NB4 (cell line): ENCODE results near the gene NPAS3.

ENCODE experiments used
- DNase-seq: peaks from one replicate; pipeline ENCODE4 v3.0.0; 2010; ENCODE audit warnings: low read depth
- H3K4me3 ChIP-seq: one replicate; pipeline ENCODE4 v1.5.1; 2011; ENCODE audit warnings: mild to moderate bottlenecking, low read depth, low read length, moderate library complexity
- CTCF ChIP-seq: IDR thresholded peaks from one replicate; pipeline ENCODE4 v1.5.1; 2012; ENCODE audit warnings: low read depth, low read length
- MAX ChIP-seq: IDR thresholded peaks from 2 replicates; pipeline ENCODE4 v1.6.1; 2011; ENCODE audit warnings: low read depth, low read length
- MYC ChIP-seq: IDR thresholded peaks from 2 replicates; pipeline ENCODE4 v1.6.1; 2011; ENCODE audit warnings: low read depth, low read length
- POLR2A ChIP-seq: IDR thresholded peaks from 2 replicates; pipeline ENCODE4 v1.6.1; 2011; ENCODE audit warnings: mild to moderate bottlenecking; ENCODE audit not compliant: insufficient read length; ENCODE audit errors: extremely low read depth

Gene NPAS3

GRCh38 chr14:33710273-33710672 lies 771.6 kb downstream of the NPAS3 start:
- TF ChIP-seq MAX = no peak
- TF ChIP-seq CTCF = no peak
- no peak for TF ChIP-seq POLR2A
- TF ChIP-seq MYC = no peak
- no peak for DNase-seq
- no peak overlapping the region for H3K4me3 ChIP-seq

- TF ChIP-seq MYC (no peak), POLR2A (no peak), MAX (no peak), CTCF (no peak)
- DNase-seq = no peak
- H3K4me3 ChIP-seq = no peak overlapping the region
Observed at GRCh38 chr14:33711194-33711593, 772.5 kb downstream of the NPAS3 start.

GRCh38 chr14:33711811-33712216 lies 773.1 kb downstream of the NPAS3 start:
- no peak for TF ChIP-seq CTCF
- no peak for TF ChIP-seq MYC
- no peak for DNase-seq
- H3K4me3 ChIP-seq = no peak overlapping the region

- TF ChIP-seq CTCF = no peak
- no peak for DNase-seq
- no peak overlapping the region for H3K4me3 ChIP-seq
Observed at GRCh38 chr14:33714527-33715226, 776.0 kb downstream of the NPAS3 start.

- DNase-seq = no peak
- TF ChIP-seq MAX (no peak), POLR2A (no peak), MYC (no peak), CTCF (no peak)
- H3K4me3 ChIP-seq = no peak overlapping the region
Observed at GRCh38 chr14:33715227-33715528, 776.5 kb downstream of the NPAS3 start.

GRCh38 chr14:33716921-33717320 lies 778.2 kb downstream of the NPAS3 start:
- no peak for DNase-seq
- no peak overlapping the region for H3K4me3 ChIP-seq
- TF ChIP-seq CTCF (no peak), POLR2A (no peak), MYC (no peak), MAX (no peak)
